ENCODE measurements around the gene ITGA5. TPM values are rescaled to one million over a fixed set of nuclear protein-coding genes. Genes with fewer than 3 reads are reported as not detected.

ITGA5 gene
- total and polyA plus RNA-seq, 2 of the 13 experiments (the other 11 are each of a cell fraction or from before 2014, with no cell fraction given), result 0.20 to 0.40 TPM

DNA sequence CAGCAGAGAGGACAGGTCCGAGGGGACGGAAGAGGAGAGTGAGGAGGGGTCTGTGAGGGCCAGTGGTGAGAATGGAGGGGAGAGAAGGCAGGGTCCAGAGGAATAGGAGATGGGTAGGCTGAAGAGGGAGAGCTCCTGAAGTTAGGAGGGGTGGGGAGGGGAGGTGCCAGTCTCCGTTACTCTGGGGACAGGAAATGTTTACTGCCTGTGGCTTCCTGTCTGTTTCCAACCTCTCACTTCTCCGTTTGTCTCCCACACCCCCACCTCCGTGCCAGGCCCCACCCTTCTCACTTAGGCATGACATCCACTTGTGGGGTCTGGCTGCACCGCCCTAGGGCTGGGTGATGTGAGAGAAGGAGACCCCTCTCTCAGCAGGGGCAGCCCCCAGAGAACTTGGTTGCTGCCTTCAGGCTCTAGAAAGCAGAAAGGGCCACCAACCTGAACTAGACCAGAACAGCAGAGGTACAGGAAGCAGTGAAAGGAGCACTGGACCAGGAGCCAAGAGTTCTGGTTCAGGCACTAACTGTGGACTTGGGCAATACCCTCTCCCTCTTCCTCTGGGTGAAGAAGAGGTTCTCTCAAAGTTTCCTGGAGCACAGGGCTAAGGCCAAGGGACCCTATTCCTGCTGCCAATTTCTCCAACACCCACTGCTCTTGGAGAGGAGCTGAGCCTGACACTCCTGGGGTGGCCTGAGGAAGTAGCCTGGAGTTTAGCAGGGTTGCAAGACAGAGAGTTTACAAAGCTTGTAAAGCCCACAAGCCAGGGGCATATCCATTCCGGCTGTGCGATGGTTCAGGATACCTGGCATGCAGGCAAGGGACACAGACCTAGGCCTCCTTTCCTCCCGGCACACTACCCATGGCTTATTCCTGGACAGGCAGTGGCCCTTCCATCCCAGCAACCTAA is 5.5 kb downstream of the ITGA5 start (continued):
- TF ChIP-seq AGO2 (optimal IDR thresholded peaks at IDR 0.05; ENCODE audit: low read depth, low read length), result no peak
- TF ChIP-seq PHF5A (CRISPR knock-in tag; IDR thresholded peaks at IDR 0.05; ENCODE audit: low read depth, unreplicated experiment), result no peak
- TF ChIP-seq, protein P1, sequence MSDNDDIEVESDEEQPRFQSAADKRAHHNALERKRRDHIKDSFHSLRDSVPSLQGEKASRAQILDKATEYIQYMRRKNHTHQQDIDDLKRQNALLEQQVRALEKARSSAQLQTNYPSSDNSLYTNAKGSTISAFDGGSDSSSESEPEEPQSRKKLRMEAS (IDR thresholded peaks at IDR 0.05), result no peak
- TF ChIP-seq SP5 (CRISPR knock-in tag; IDR thresholded peaks at IDR 0.05; ENCODE audit: borderline replicate concordance, low read depth), result no peak
- no peak for TF ChIP-seq ZNF430 (CRISPR knock-in tag; IDR thresholded peaks at IDR 0.05)
- TF ChIP-seq, protein P2, sequence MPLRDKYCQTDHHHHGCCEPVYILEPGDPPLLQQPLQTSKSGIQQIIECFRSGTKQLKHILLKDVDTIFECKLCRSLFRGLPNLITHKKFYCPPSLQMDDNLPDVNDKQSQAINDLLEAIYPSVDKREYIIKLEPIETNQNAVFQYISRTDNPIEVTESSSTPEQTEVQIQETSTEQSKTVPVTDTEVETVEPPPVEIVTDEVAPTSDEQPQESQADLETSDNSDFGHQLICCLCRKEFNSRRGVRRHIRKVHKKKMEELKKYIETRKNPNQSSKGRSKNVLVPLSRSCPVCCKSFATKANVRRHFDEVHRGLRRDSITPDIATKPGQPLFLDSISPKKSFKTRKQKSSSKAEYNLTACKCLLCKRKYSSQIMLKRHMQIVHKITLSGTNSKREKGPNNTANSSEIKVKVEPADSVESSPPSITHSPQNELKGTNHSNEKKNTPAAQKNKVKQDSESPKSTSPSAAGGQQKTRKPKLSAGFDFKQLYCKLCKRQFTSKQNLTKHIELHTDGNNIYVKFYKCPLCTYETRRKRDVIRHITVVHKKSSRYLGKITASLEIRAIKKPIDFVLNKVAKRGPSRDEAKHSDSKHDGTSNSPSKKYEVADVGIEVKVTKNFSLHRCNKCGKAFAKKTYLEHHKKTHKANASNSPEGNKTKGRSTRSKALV (CRISPR knock-in tag; IDR thresholded peaks at IDR 0.05), result no peak
- no peak for TF ChIP-seq SMAD9 (CRISPR knock-in tag; IDR thresholded peaks at IDR 0.05)

DNA sequence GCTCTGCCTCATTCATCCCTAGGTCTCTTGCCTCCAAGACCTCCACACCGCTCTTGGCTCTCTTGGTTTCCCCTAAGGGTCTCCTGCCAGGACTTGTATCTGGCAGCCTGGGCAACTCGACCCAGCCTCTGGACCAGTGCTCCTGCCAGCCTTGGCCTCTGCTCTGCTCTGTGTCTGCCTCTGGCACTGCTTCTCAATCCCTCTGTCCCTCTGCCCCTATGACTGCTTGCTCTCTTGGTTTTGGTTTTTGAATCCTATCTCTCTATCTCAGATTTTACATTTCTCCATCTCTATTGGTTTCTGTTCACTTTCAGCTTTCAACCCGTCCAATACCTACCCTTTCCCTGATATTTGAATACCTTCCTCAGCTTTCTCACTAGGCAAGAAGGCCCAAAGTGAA is 6.3 kb downstream of the ITGA5 start:
- CTCF ChIA-PET (ENCODE audit: low intra/inter-chr PET ratio, low total read pairs), result no interaction called here
- H3K9me3 ChIP-seq (ENCODE audit: low read length), result no peaks in the 10 kb centered on the region
- FAIRE-seq, result no peak
- no peak for DNase-seq (ENCODE audit: low spot score)
- no peak overlapping the region for H3K27ac ChIP-seq (ENCODE audit: extremely low read length, insufficient read depth, low read length)
- no peaks in the 10 kb centered on the region for H3K79me2 ChIP-seq (ENCODE audit: insufficient read depth, low read length)
- H3K4me1 ChIP-seq (ENCODE audit: insufficient read depth, low read length), result peaks cover 8% of the 10 kb centered on the region
- no peak overlapping the region for H2AFZ ChIP-seq (ENCODE audit: low read length)
- in situ Hi-C loops (cut with HindIII; ENCODE audit: extremely low pct_ligation_motif_present, low pct_unique_long_range_greater_than_20kb) (no loop called here), intact Hi-C loops (cut with micrococcal nuclease; ENCODE audit: unreplicated experiment) (no loop called here)
- TF ChIP-seq FOXM1 (CRISPR knock-in tag; IDR thresholded peaks at IDR 0.05) (no peak), ZSCAN31 (CRISPR knock-in tag; IDR thresholded peaks at IDR 0.05; ENCODE audit: low read depth) (no peak), IRX3 (CRISPR knock-in tag; IDR thresholded peaks at IDR 0.05; ENCODE audit: borderline replicate concordance, low read depth) (no peak), KDM4B (CRISPR knock-in tag; IDR thresholded peaks at IDR 0.05) (no peak), PLRG1 (conservative IDR thresholded peaks at IDR 0.05) (no peak), FOXK1 (CRISPR knock-in tag; IDR thresholded peaks at IDR 0.05; ENCODE audit: borderline replicate concordance, low read depth) (no peak)
- TF ChIP-seq, protein P3, sequence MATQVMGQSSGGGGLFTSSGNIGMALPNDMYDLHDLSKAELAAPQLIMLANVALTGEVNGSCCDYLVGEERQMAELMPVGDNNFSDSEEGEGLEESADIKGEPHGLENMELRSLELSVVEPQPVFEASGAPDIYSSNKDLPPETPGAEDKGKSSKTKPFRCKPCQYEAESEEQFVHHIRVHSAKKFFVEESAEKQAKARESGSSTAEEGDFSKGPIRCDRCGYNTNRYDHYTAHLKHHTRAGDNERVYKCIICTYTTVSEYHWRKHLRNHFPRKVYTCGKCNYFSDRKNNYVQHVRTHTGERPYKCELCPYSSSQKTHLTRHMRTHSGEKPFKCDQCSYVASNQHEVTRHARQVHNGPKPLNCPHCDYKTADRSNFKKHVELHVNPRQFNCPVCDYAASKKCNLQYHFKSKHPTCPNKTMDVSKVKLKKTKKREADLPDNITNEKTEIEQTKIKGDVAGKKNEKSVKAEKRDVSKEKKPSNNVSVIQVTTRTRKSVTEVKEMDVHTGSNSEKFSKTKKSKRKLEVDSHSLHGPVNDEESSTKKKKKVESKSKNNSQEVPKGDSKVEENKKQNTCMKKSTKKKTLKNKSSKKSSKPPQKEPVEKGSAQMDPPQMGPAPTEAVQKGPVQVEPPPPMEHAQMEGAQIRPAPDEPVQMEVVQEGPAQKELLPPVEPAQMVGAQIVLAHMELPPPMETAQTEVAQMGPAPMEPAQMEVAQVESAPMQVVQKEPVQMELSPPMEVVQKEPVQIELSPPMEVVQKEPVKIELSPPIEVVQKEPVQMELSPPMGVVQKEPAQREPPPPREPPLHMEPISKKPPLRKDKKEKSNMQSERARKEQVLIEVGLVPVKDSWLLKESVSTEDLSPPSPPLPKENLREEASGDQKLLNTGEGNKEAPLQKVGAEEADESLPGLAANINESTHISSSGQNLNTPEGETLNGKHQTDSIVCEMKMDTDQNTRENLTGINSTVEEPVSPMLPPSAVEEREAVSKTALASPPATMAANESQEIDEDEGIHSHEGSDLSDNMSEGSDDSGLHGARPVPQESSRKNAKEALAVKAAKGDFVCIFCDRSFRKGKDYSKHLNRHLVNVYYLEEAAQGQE (IDR thresholded peaks at IDR 0.05; ENCODE audit: borderline replicate concordance in 1 of 2, low read depth in 1 of 2, low read length in 2 of 2), result no peak
- no peak overlapping the region for H3K4me3 ChIP-seq (replicated peaks in 1 of 3; ENCODE audit: insufficient read depth in 1 of 3, low read depth in 2 of 3, low read length in 3 of 3)
- no peak overlapping the region for H3K4me2 ChIP-seq (ENCODE audit: low read depth, low read length)
- no peaks in the 10 kb centered on the region for H3K36me3 ChIP-seq (replicated peaks in 1 of 2; ENCODE audit: control insufficient read depth in 1 of 2, insufficient read depth in 2 of 2, low read length in 2 of 2)
- H3K9ac ChIP-seq (ENCODE audit: insufficient read depth, low read depth, low read length), result no peak overlapping the region
- POLR2A ChIA-PET, result no interaction called here
- no peaks in the 10 kb centered on the region for H4K20me1 ChIP-seq (ENCODE audit: insufficient read depth, low read length)
- peaks cover 11 to 16% of the 10 kb centered on the region in 2 experiments; a peak in 3 of 5 replicates for H3K27me3 ChIP-seq (ENCODE audit: control insufficient read depth in 1 of 2, insufficient read depth in 2 of 2, low read length in 2 of 2)
- WGBS (ENCODE audit: low lambda C conversion rate), result 10% methylated on average over 3 of the region's 3 CpGs
- no TSS peak for BruUV-seq (replicated peaks)
- no peak; the same call in 2 of the 3 replicates for ATAC-seq
